Amniotic epithelial cell (primary cell): ENCODE results near the gene THSD4.

Experiments
- DNase-seq: peaks from one replicate; pipeline ENCODE4 v3.0.0-alpha.2; 2010; ENCODE audit warnings: low read depth

THSD4 gene

GRCh38 chr15:71809346-71809745 lies 694.1 kb downstream of the THSD4 start:
- DNase-seq, result no peak

GRCh38 chr15:71810256-71811035 lies 695.2 kb downstream of the THSD4 start, which contains the start of gene NR2E3:
NR2E3 (plus strand) TSS chr15:71810554; CDS start chr15:71810744, 190 bp downstream.
- DNase-seq, result no peak

- DNase-seq, result no peak
Measured at GRCh38 chr15:71811036-71811736, 695.9 kb downstream of the THSD4 start.

DNA sequence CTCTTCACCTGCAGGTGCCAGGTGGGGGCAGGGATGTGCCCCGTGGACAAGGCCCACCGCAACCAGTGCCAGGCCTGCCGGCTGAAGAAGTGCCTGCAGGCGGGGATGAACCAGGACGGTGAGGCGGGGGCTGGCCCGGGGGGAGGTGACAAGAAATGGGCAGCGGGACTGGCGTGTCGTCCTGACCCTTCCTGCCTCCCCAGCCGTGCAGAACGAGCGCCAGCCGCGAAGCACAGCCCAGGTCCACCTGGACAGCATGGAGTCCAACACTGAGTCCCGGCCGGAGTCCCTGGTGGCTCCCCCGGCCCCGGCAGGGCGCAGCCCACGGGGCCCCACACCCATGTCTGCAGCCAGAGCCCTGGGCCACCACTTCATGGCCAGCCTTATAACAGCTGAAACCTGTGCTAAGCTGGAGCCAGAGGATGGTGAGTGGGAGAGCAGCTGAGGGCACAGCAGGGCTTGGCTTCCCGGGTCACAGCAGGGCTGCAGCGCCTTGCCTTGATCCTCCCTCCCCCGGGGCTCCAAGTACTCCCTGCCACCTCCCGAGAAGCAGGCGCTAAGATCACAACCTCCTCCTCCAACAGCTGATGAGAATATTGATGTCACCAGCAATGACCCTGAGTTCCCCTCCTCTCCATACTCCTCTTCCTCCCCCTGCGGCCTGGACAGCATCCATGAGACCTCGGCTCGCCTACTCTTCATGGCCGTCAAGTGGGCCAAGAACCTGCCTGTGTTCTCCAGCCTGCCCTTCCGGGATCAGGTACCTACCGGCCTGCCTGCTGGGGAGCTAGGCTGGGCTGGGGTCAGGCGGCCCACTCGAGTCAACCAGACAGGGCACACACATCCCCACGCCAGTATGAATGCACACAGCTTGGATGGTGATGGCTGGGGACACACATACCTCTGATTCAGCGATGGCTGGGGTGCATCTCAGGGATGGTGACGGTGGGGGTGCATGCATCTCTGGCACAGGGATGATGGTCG lies 696.8 kb downstream of the THSD4 start:
- DNase-seq, result no peak

DNA sequence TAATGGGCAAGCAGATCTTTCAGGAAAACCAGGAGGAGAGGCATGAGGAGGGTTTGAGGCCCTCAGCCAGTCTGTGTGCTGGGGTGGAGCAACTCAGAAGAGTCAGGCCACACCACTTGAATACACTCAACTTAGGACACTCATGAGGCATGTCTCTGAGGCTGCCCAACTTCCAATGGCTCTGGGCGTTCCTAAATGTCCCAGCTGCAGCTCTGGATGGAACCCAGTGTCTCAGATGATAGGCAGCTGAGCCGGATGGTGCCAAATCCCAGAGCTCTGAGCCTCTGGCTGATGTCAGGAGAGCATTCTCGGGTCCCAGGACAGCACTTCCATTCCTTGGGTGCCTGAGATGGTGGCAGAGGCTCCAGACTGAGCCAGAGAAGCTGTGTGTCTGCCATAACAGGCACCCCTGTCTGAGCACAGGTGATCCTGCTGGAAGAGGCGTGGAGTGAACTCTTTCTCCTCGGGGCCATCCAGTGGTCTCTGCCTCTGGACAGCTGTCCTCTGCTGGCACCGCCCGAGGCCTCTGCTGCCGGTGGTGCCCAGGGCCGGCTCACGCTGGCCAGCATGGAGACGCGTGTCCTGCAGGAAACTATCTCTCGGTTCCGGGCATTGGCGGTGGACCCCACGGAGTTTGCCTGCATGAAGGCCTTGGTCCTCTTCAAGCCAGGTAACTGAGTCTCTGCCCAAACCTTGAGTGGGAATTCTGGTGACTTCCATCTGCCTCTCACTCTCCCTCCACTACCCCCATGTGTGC lies 697.9 kb downstream of the THSD4 start:
- no peak for DNase-seq

DNA sequence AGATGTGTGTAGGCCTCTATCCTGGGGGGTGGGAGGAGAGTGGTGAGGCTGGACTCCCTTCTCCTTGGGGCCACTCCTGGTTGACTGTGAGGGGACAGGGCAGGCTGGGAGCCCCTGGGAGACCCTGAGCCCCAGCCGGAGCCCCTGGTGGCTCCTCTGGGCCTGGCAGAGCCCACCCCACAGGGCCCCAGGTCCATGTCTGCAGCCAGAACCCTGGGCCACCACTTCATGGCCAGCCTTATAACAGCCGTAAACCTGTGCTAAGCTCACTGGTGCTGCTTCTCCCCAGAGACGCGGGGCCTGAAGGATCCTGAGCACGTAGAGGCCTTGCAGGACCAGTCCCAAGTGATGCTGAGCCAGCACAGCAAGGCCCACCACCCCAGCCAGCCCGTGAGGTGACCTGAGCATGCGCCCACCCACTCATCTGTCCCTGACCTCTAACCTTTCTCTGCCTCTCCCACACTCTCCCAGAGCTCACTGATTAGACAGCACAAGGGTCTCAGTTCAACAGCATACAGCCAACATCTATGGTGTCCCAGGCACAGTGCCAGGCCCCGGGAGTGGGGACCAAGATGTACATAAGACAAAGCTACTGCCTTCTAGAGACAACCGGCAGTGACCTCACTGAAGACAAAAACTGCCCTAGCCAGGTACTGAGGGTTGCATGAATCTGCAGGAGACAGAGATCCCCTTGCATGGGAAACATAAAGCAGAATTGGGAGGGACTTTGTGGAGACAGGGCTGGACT lies 698.6 kb downstream of the THSD4 start:
- no peak for DNase-seq

GRCh38 chr15:71815301-71815700 lies 700.0 kb downstream of the THSD4 start:
- no peak for DNase-seq

DNA sequence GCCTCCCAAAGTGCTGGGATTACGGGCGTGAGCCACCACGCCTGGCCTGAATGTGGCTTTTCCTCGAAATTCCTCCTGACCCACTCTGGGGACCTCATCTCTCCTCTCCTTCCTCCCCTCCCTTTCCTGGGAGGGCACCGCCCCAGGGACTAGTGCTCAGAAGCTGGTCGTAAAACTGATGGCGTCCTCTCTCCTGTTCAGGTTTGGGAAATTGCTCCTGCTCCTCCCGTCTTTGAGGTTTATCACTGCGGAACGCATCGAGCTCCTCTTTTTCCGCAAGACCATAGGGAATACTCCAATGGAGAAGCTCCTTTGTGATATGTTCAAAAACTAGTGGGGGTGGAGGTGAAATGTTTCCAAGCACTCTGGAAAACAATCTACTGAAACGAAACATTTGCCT lies 702.1 kb downstream of the THSD4 start:
- DNase-seq, result no peak

DNA sequence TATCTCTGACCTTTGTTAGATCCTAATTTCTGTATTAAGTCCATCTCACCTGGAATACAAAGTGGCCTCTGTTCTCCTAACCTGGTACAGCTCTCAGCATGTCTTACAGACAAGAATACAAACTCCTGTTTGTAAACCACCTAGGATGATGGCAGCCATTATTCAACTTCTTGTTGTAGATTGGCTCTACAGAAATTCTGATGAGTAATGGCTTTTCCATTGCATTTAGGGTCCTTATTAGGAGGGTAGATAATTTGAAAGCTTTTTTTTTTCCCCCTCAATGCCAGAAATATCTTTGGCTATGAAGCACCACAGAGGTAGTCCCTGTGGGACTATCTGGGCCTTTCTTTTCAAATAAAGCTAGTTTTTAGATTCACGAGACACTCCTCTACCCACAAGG lies 704.9 kb downstream of the THSD4 start:
- DNase-seq, result no peak

GRCh38 chr15:71821547-71822129 lies 706.4 kb downstream of the THSD4 start:
- DNase-seq, result no peak

- no peak for DNase-seq
Measured at GRCh38 chr15:71822890-71823630, 707.8 kb downstream of the THSD4 start.

- DNase-seq, result no peak
Measured at GRCh38 chr15:71823801-71824200, 708.5 kb downstream of the THSD4 start.

- DNase-seq, result no peak
Measured at GRCh38 chr15:71825021-71825730, 709.9 kb downstream of the THSD4 start.

- DNase-seq, result no peak
Measured at GRCh38 chr15:71826196-71826595, 710.9 kb downstream of the THSD4 start.

DNA sequence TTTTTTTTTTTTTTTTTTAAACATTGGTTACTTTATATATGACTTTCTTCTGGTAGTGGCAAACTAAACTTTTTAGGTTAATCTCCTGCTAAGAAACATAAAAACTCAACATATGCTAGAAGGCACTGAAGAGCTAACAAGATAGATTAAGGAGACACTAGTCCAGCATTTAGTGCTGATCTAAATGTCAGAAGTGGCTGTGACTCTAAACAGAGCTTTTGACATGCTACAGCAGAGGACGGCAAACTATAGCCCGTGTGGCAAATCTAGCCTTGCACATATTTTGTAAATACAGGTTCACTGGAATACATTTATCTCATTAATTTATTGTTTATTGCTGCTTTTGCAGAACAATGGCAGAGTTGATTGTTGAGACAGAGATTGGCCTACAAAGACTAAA lies 715.7 kb downstream of the THSD4 start:
- no peak for DNase-seq
